ENCODE measurements around the gene FAM3D.

FAM3D gene

DNA sequence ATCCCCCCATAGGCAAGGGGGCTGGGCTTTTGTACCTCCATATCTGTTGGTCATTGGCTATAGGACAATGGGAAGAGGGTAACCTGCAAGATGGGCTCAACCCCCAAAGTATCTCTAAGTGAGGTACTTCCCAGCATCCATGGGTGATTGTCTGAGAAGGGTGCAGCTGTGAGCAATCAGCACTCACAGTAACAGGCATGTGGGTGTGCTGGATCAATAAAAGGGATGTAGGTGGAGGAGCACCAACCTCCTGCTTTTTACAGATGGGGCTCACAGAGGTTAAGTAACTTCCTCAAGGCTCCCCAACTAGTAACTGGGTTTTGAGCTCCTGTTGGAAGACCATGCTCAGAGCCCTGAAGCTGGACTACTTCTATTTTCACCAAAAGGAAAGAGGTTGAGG, 63.0 kb downstream of the FAM3D start:
- TF ChIP-seq POLR2AphosphoS5 (IDR thresholded peaks at IDR 0.05; ENCODE audit: low read depth, low read length) (no peak), SIN3A (IDR thresholded peaks at IDR 0.05; ENCODE audit: borderline replicate concordance, insufficient read depth, low read length) (no peak), FOXP2 (optimal IDR thresholded peaks at IDR 0.05; ENCODE audit: borderline replicate concordance, extremely low read depth, extremely low read length, insufficient read depth) (no peak), TAF1 (IDR thresholded peaks at IDR 0.05; ENCODE audit: borderline replicate concordance, insufficient read depth, low read length) (no peak)
- TF ChIP-seq, protein P1, sequence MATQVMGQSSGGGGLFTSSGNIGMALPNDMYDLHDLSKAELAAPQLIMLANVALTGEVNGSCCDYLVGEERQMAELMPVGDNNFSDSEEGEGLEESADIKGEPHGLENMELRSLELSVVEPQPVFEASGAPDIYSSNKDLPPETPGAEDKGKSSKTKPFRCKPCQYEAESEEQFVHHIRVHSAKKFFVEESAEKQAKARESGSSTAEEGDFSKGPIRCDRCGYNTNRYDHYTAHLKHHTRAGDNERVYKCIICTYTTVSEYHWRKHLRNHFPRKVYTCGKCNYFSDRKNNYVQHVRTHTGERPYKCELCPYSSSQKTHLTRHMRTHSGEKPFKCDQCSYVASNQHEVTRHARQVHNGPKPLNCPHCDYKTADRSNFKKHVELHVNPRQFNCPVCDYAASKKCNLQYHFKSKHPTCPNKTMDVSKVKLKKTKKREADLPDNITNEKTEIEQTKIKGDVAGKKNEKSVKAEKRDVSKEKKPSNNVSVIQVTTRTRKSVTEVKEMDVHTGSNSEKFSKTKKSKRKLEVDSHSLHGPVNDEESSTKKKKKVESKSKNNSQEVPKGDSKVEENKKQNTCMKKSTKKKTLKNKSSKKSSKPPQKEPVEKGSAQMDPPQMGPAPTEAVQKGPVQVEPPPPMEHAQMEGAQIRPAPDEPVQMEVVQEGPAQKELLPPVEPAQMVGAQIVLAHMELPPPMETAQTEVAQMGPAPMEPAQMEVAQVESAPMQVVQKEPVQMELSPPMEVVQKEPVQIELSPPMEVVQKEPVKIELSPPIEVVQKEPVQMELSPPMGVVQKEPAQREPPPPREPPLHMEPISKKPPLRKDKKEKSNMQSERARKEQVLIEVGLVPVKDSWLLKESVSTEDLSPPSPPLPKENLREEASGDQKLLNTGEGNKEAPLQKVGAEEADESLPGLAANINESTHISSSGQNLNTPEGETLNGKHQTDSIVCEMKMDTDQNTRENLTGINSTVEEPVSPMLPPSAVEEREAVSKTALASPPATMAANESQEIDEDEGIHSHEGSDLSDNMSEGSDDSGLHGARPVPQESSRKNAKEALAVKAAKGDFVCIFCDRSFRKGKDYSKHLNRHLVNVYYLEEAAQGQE (IDR thresholded peaks at IDR 0.05; ENCODE audit: insufficient read depth in 1 of 2, low read depth in 2 of 2, low read length in 2 of 2) = no peak

DNA sequence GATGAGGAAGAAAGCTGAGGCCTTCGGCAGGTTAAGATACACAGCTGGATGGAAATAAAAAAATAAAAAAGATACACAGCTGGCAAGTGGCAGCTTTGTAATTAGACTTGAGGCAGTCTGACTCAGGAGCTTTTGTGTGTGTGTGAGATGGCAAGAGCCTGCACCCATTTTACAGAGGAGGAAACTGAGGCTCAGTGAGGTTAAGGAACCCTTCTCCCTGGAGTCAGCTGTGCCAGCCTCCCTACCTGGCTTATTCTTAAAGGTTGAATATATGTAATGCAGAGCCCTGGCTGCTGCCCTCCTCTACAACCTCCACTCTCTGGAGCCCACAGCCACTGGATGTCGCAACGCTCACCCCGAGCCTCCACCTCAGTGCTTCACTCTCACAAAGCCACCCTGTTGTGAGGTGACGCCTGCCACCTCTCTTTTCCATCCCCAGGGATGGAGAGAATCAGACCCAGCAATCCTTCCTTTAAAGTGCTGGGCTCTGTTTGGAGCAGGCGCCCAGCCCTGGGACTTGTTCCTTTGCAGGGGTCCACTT, 68.7 kb downstream of the FAM3D start:
- TF ChIP-seq FOXP2 (optimal IDR thresholded peaks at IDR 0.05; ENCODE audit: borderline replicate concordance, extremely low read depth, extremely low read length, insufficient read depth) = no peak
- TF ChIP-seq POLR2AphosphoS5 (IDR thresholded peaks at IDR 0.05; ENCODE audit: low read depth, low read length) = no peak
- no peak for TF ChIP-seq TAF1 (IDR thresholded peaks at IDR 0.05; ENCODE audit: borderline replicate concordance, insufficient read depth, low read length)
- TF ChIP-seq, protein P1 (IDR thresholded peaks at IDR 0.05; ENCODE audit: insufficient read depth in 1 of 2, low read depth in 2 of 2, low read length in 2 of 2) = no peak
- no peak for TF ChIP-seq SIN3A (IDR thresholded peaks at IDR 0.05; ENCODE audit: borderline replicate concordance, insufficient read depth, low read length)

DNA sequence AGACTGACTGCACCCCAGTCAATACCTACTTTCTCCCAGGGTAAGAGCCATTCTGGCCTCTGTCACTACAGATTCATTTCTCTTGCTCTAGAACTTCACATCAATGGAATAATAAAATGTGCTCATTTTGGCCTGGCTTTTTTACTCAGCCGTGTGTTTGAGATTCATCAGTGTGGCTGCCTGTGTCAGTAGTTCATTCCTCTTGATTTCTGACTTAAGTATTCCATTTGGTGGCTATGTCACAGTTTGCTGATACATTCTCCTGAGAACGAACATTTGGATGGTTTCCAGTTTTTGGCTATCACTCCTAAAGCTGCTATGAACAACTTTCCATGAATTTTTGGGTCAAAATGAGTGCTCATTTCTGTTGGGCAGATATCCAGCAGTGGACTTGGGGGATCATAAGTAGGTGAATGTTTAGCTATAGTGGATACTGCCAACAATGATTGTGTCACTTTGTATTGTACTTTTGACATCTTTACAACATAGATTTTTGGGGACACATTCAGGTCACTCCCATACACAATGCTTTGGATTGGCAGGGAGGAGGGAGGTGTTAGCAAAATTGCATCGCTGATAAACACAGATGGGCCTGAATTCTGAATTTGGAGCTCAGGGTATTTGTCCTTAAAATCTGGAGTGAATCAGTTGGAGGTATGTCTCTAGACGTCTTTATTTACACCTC, 69.6 kb downstream of the FAM3D start:
- TF ChIP-seq, protein P1 (IDR thresholded peaks at IDR 0.05; ENCODE audit: insufficient read depth in 1 of 2, low read depth in 2 of 2, low read length in 2 of 2) = no peak
- TF ChIP-seq POLR2AphosphoS5 (IDR thresholded peaks at IDR 0.05; ENCODE audit: low read depth, low read length) = no peak
- TF ChIP-seq TAF1 (IDR thresholded peaks at IDR 0.05; ENCODE audit: borderline replicate concordance, insufficient read depth, low read length) = no peak
- no peak for TF ChIP-seq FOXP2 (optimal IDR thresholded peaks at IDR 0.05; ENCODE audit: borderline replicate concordance, extremely low read depth, extremely low read length, insufficient read depth)
- no peak for TF ChIP-seq SIN3A (IDR thresholded peaks at IDR 0.05; ENCODE audit: borderline replicate concordance, insufficient read depth, low read length)

DNA sequence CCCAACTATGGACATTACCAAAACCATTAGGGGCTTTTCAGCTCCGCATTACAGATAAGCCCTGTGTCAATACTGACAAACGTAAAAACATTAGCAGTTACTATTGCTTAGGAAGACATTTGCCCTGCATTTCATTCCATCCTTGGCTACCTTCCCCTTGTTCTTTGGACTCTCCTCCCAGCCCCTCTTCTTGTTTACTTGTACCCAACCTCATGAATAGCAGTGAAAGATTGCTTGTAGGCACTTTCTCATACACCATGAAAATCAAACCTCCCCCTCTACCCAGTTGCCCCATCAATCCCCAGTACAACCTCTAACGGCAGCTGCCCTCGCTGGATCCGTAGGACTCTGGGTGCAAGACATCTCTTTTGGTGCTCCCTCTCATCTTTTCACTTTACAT, 72.5 kb downstream of the FAM3D start:
- TF ChIP-seq TAF1 (IDR thresholded peaks at IDR 0.05; ENCODE audit: borderline replicate concordance, insufficient read depth, low read length) (no peak), FOXP2 (optimal IDR thresholded peaks at IDR 0.05; ENCODE audit: borderline replicate concordance, extremely low read depth, extremely low read length, insufficient read depth) (no peak), POLR2AphosphoS5 (IDR thresholded peaks at IDR 0.05; ENCODE audit: low read depth, low read length) (no peak)

DNA sequence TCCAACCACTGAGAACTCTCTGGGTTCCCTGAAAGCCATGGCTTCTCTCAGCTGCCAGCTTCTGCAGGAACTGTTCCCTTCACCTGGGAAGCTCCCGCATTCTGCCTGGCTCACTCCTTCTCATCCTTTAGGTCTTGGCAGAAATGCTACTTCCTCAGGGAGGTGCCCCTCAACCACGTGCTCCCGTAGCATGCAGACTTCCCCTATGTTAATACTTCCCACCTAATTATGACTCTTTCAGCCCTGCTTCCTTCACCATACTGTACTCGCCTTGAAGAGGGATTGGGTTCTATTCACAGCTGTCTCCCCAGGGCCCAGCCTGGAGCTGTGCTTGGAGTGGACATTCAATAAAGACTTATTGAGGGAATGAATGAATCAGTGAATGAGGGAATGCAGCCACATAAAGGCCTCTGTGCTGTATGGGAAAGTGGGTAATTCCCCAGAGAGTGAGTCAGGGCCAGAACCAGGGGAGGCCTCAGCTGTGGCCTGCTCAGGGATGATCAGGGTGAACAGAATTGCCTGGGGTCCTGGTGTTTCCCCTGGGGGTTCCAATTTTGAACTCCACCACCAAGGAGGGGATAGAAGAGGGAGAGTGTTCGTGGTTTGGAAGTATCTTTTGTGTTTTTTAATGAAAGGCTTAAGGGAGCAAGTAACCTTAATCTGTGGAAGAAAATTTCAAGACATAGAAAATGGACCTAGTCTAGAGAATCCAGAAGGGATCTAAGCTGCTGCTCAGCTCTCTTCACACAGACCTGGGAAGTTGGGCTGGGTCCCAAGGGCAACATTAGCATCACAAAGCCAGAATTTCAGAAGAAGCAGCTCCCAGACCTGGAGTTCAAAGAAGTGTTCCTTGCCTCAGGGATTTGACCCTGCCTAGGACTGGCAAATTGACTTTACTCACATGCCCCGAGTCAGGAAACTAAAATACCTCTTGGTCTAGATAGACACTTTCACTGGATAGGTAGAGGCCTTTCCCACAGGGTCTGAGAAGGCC, 74.8 kb downstream of the FAM3D start:
- TF ChIP-seq FOXP2 (optimal IDR thresholded peaks at IDR 0.05; ENCODE audit: borderline replicate concordance, extremely low read depth, extremely low read length, insufficient read depth) (no peak), SIN3A (IDR thresholded peaks at IDR 0.05; ENCODE audit: borderline replicate concordance, insufficient read depth, low read length) (no peak), TAF1 (IDR thresholded peaks at IDR 0.05; ENCODE audit: borderline replicate concordance, insufficient read depth, low read length) (no peak), POLR2AphosphoS5 (IDR thresholded peaks at IDR 0.05; ENCODE audit: low read depth, low read length) (no peak)
- TF ChIP-seq, protein P1 (IDR thresholded peaks at IDR 0.05; ENCODE audit: insufficient read depth in 1 of 2, low read depth in 2 of 2, low read length in 2 of 2) = no peak
